Superior temporal gyrus (tissue), 1 donor: ENCODE results near the gene ETNPPL.

Experiments used
- DNase-seq: peaks from one replicate; pipeline ENCODE4 v3.0.0-alpha.2; 2016; ENCODE audit errors: extremely low spot score

Gene ETNPPL

DNA sequence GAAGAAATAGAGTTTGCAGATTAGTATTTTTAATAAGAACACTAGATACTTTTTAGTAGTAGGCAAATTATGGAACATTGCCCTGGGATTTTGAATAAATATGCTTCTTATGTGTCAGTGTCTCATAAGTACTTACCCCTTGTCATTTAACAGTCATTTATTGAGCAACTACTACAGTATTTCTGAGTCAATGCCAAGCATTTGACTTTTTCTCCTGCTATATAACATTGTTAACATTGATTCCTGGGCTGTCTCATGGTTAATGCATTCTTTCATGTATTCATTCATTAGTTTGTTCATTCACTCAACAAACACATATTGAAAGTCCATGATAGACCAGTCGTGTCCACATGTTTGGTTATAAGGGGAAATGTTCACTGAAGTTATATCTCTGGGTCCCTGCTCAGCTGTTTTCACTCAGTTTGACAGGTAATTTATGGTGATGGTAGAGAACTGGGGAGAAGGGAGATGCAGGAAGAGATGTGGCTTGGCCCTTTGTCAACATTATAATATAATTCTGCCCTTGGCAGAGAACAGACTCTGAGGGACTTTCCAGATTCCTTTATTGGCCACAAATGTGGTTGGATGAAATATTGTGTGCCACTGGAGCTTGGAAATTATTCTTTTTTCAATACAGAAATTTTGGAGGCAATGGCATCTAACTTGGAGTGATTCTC, 62.6 kb downstream of the ETNPPL start:
- no peak for DNase-seq

- DNase-seq, result no peak
These were observed 66.7 kb downstream of the ETNPPL start for GRCh38 chr4:108696160-108696559.

- no peak for DNase-seq
These were observed 67.8 kb downstream of the ETNPPL start for GRCh38 chr4:108695062-108695461.

GRCh38 chr4:108694423-108694822, 68.4 kb downstream of the ETNPPL start:
- DNase-seq, result no peak

DNA sequence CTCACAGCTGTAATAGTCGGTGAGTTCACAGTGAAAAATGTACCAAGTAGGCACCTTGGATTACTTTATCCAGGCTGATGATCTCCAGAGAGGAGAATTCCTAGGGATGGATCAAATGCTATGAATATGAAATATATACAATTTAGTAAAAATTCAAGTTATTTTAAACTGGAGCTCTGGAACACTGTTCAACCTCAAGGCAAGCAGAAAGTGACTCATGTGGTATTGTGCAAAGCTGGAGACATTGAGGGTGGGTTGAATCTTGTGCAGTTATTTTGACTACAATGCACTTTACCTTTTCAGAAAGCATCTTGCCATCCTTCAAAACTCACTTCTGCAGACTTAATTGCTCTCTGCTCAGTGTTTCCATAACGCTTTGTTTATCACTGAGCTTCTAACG, 69.0 kb downstream of the ETNPPL start:
- no peak for DNase-seq

GRCh38 chr4:108693211-108693610, 69.6 kb downstream of the ETNPPL start:
- no peak for DNase-seq
